ENCODE results near the gene RPTOR.

The RPTOR gene

DNA sequence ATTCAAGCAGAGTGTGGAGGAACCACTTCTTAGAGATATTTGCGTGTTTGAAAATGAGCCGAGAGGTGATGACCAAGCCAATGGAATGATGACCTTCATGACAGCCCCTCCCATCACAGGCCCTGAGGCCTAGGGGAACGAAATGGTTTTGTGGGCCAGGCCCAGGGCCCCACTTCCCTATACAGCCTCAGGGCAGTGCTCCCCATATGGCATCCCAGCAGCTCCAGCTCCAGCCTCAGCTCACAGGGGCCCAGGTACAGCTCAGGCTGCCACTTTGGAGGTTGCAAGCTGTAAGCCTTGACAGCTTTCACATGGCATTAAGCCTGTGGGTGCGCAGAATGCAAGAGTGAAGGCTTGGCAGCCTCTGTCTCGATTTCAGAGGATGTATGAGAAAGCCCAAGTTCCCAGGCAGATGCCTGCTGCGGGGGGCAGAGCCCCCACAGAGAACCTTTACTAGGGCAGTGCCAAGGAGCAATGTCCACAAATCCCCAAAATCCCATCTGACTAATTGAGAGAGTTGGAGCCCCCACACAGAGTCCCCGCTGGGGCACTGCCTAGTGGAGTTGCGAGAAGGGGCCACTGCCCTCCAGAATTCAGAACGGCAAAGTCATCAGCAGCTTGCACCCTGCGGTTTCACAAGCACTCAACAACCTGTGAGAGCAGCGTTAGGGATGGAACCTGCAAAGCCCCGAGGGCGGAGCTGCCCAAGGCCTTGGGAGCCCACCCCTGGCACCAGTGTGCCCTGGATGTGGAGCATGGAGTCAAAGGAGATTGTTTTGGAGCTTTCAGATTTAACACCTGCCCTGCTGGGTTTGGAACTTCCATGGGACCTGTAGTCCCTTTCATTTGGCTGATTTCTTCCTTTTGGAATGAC lies 468.2 kb downstream of the RPTOR start:
- DNase-seq (ENCODE audit: insufficient read length, low spot score) = no peak
- no peak for FAIRE-seq

DNA sequence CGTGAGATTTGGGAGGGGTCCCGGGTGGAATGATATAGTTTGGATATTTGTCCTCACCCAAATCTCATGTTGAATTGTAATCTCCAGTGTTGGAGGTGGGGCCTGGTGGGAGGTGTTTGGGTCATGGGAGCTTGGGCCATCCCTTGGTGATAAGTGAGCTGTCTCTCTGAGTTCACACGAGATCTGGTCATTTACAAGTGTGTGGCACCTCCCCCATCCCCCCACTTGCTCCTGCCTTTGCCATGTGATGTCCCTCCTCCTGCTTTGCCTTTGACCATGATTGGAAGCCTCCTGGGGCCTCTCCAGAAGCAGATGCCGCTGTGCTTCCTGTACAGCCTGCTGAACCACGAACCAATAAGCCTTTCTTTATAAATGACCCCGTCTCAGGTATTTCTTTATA lies 469.0 kb downstream of the RPTOR start:
- FAIRE-seq = no peak
- DNase-seq (ENCODE audit: insufficient read length, low spot score) = no peak

DNA sequence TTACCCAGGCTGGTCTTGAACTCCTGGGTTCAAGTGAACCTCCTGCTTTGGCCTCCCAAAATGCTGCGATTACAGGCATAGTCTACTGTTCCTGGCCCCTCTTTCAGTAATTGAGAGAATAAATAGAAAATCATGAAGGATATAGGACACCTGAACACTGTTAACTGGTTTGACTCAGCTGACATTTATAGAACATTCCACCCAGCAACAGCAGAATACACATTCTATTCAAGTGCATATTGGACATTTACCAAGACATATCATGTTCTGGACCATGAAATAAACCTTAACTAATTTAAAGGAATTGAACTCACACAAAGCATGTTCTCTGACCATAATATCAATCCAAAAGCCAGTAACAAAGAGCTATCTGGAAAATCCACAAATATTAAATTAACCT lies 470.5 kb downstream of the RPTOR start:
- no peak for DNase-seq (ENCODE audit: insufficient read length, low spot score)
- FAIRE-seq = no peak
